Endometrium (tissue), 2 donors: Measurements from ENCODE around the gene CNTNAP5.

Experiments used
- FAIRE-seq: peaks from 2 replicates; lab custom pipeline; 2012; peaks lifted over from hg19 to GRCh38; lab: Jason Lieb, UNC
- donor health status: control.
- donor health status: control.

CNTNAP5 gene

GRCh38 chr2:124450481-124450880, 425.4 kb downstream of the CNTNAP5 start:
- FAIRE-seq, result no peak

- FAIRE-seq, result no peak
Observed at GRCh38 chr2:124476291-124476690, 451.2 kb downstream of the CNTNAP5 start.

- FAIRE-seq, result no peak
Observed at GRCh38 chr2:124478761-124479160, 453.7 kb downstream of the CNTNAP5 start.

- no peak for FAIRE-seq
Observed at GRCh38 chr2:124480958-124481357, 455.9 kb downstream of the CNTNAP5 start.

GRCh38 chr2:124482044-124482443, 457.0 kb downstream of the CNTNAP5 start:
- no peak for FAIRE-seq

GRCh38 chr2:124482551-124482950, 457.5 kb downstream of the CNTNAP5 start:
- FAIRE-seq, result no peak

GRCh38 chr2:124485659-124486058, 460.6 kb downstream of the CNTNAP5 start:
- FAIRE-seq, result no peak

GRCh38 chr2:124489686-124490085, 464.6 kb downstream of the CNTNAP5 start:
- no peak for FAIRE-seq

GRCh38 chr2:124501575-124502152, 476.6 kb downstream of the CNTNAP5 start:
- FAIRE-seq, result no peak

- FAIRE-seq, result no peak
Observed at GRCh38 chr2:124514236-124514635, 489.1 kb downstream of the CNTNAP5 start.

- no peak for FAIRE-seq
Observed at GRCh38 chr2:124520953-124521352, 495.9 kb downstream of the CNTNAP5 start.

GRCh38 chr2:124523096-124523495, 498.0 kb downstream of the CNTNAP5 start:
- no peak for FAIRE-seq

- FAIRE-seq, result no peak
Observed at GRCh38 chr2:124524155-124524915, 499.2 kb downstream of the CNTNAP5 start.

- no peak for FAIRE-seq
Observed at GRCh38 chr2:124526221-124526620, 501.1 kb downstream of the CNTNAP5 start.

GRCh38 chr2:124530203-124530602, 505.1 kb downstream of the CNTNAP5 start:
- no peak for FAIRE-seq

- no peak for FAIRE-seq
Observed at GRCh38 chr2:124533226-124533954, 508.3 kb downstream of the CNTNAP5 start.

- FAIRE-seq, result no peak
Observed at GRCh38 chr2:124534028-124534427, 508.9 kb downstream of the CNTNAP5 start.

GRCh38 chr2:124535816-124536215, 510.7 kb downstream of the CNTNAP5 start:
- FAIRE-seq, result no peak

- no peak for FAIRE-seq
Observed at GRCh38 chr2:124536591-124536990, 511.5 kb downstream of the CNTNAP5 start.

- FAIRE-seq, result no peak
Observed at GRCh38 chr2:124538549-124538948, 513.5 kb downstream of the CNTNAP5 start.

- FAIRE-seq, result no peak
Observed at GRCh38 chr2:124540805-124541204, 515.7 kb downstream of the CNTNAP5 start.

GRCh38 chr2:124542932-124543640, 518.0 kb downstream of the CNTNAP5 start:
- no peak for FAIRE-seq

- no peak for FAIRE-seq
Observed at GRCh38 chr2:124547700-124548099, 522.6 kb downstream of the CNTNAP5 start.
